ENCODE measurements around the gene AACS. TPM values are rescaled to one million over a fixed set of nuclear protein-coding genes. Genes with fewer than 3 reads are reported as not detected.
"Not testable (repeated sequence)": the region's sequence is repeated elsewhere in the genome, so short reads cannot be mapped to it uniquely, and the experiment has no call there.

AACS gene
- total RNA-seq, 2 donors from 2014 or later, result 17.5 to 23.6 TPM

DNA sequence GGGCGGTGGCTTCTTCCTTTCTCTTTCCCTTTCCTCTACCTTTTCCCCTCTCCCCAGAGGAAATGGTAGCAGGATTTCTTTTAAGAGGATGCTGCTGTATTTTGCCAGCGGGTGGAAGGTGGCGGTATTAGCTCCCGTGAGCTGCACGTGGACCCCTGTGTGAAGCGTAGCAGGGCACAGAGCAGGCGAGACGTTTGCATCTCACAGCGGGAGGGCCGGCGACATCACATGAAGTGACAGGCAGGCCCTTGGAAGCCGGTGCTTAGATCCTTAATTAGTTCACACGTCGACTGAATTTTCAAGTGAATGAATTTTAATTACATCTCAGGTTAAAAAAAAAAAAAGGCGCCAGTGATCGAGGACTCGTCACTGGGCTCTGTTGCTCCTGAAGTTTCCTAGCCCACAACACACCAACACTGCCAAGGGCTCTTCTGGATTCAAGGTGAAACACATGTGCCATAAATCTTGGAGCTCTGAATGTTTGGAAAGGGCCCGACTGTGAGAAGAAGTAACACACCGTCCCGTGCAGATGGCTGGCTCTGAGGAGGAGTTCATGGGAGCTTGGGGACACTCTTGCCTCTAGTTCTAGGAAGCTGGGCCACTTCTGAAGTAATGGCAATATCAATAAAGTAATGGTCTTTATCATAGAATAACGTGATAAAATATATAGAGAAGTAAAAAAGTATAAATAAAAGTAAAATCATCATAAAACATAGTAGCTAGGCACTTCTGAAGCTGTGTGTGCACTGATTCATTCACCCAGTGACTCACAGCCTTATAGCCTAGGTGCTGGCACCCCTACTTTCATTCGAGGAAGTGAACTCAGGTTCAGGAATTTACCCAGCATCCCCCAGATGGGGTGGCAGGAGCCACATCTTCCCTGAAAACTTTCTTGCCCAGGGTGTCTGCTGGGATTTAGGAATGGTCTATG, 75.3 kb downstream of the AACS start:
- DNase-seq (no peak), ATAC-seq (peak in 1 of 2 donors; percentile 25)
- intact Hi-C loops (cut with DNase I), result no loop called here

DNA sequence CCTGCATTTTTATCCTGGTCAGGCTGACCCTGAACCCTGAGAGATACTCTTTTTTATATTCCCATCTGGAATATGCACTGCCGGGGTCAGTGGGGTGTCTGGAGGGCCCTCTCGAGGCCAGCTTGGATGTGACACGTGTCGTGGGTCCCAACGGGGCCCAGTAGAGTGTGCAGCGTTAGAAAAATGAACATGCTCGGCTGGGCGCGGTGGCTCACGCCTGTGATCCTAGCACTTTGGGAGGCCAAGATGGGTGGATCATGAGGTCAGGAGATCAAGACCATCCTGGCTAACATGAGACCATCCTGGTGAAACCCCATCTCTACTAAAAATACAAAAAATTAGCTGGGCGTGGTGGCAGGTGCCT, 76.0 kb downstream of the AACS start:
- DNase-seq; ATAC-seq; intact Hi-C loops (cut with DNase I): not testable (repeated sequence)

DNA sequence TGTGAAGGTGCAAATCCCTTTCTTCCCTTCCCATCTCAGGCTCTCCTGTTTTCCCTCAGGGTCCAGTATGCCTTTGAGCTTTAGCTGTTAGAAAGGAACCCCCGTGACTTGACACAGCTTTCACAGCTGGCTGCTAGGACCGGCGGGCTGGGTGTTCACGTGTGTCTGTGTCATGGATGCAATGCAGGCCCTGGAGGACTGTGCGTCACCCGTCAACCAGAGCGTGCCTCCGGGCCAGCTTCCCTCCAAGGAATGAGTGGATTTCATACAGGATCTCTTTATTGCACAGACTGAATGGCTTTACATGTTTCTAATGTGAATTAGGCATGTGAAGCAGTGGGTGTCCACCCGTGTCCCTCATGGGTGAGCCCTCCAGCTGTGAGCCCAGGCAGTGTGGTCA, 77.4 kb downstream of the AACS start:
- peak in 1 of 2 donors; percentile 7 for ATAC-seq

DNA sequence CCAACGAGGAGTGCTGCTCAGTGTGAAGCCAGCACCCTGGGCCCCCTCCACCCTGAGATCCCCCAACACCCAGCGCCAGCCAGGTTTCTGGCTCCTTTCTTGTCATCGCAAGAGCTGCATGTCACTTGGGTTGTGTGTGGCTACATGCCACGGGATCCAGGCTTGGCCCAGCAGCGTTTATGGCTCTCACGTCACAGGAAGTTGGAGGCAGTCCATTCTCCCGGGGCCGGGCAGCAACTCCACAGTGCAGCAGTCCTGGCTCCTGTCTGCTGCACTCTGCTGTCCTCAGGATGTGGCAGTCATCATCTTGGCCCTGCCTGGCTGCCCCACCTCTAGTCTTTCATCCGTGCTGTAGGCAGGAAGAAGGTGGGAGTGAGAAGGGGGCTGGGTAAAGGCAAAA, 78.3 kb downstream of the AACS start:
- DNase-seq (peak; percentile 67), ATAC-seq (peak; percentile 74 to 77)
- intact Hi-C loops (cut with DNase I), result no loop called here

More for the DNA sequence above, 77.4 kb downstream of the AACS start:
- intact Hi-C loops (cut with DNase I), result no loop called here
- no peak for DNase-seq

DNA sequence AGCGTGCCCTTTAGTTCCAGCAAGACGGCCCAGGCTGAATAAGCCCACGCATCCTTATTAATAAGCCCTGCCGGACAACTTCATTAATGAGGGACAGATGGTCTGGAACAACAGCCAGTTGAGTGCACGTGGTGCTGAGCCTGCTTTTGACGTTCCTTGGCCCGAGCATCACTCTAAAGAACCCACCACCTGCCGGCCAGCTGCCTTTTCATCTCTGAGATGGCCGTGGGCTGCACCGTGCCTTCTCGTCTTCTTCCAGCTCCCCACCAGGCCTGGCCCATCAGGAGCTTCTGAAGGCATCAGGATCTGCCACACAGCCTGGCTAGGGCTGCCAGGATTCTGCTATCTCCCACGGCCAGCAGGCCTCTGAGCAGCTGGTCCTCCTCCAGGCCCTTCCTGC, 80.0 kb downstream of the AACS start:
- intact Hi-C loops (cut with DNase I), result no loop called here
- no peak for ATAC-seq
- no peak for DNase-seq

DNA sequence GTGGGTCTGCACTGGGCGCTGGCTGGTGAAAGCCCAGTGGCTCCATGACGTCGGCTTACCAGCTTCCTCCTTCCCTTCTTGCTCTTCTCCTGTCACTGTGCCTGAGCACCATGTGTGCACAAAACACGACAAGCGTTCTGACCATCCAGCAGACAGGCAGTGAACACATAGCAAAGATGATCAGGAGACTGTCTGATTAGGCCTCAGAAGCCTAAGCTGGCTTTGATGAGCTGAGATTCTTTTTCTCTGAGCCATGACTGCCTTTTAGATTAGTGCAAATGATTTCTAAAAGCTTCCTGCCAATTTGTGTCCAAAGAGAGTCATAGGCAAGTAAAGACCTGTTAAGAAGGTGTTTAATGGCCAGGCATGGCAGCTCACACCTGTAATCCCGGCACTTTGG, 83.1 kb downstream of the AACS start:
- ATAC-seq (no peak), DNase-seq (no peak)
- intact Hi-C loops (cut with DNase I), result no loop called here

DNA sequence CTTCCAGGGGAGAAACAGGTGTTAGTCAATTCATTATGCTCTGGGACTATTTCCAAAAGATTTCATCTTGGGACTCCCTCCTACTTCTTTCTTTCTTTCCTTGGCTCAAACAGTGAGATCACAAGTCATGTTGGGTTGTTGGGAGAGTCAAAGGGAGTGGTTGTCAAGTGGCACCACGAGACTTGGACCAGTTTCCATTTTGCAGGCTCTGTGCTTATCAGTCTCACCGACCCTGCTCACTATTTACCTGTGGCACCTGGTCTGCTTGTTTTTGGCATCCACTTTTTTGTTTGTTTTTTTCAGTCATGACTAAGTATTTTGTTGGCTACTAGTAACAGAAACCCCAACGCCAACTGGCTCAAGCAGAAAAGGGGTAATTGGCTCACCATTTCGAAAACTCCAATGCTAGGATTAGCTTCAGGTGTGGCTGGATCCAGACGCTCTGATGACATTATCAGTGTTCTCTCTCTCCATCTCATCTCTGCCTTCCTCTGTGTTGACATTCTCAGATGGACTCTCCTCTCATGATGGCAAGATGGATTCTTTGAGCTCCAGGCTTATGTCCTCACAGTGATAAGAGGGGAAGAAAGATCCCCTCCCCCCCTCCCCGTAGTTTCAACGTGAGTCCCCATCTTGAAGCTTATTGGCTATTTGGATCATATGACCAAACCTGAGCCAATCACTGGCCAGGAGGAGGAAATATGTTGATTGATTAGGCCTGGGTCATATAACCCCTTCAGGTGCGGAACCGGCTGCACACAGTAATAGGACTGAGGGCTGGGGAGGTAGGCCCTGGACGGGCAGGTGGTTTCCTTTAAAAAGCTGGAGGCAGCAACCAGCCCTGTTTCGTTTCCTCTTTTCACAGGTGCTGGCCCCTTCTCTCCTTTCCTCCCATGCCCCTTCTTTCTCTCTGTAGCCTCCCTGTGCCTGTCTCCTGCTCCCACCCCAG, 84.2 kb downstream of the AACS start:
- DNase-seq (no peak), ATAC-seq (no peak)
- intact Hi-C loops (cut with DNase I), result no loop called here

DNA sequence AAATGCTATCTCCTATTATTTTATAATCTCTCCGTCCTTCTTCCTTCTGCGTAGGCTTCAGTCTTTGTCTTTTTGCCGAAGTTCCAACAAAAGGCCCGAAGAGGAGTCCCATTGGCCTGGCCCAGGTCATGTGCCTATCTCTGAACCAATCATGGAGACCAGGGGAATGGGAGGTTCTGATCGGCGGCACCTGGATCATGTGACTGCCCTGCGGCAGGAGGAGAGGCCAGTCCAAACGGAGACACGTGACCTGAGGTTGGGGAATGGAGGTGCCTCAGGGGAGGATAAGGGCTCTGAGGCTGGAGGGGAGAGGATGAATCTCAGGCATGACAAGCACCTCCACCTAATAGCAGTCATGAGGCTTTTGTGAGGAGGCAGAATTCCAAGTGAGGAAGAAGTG, 86.0 kb downstream of the AACS start:
- intact Hi-C loops (cut with DNase I), result no loop called here
- ATAC-seq (no peak), DNase-seq (no peak)

DNA sequence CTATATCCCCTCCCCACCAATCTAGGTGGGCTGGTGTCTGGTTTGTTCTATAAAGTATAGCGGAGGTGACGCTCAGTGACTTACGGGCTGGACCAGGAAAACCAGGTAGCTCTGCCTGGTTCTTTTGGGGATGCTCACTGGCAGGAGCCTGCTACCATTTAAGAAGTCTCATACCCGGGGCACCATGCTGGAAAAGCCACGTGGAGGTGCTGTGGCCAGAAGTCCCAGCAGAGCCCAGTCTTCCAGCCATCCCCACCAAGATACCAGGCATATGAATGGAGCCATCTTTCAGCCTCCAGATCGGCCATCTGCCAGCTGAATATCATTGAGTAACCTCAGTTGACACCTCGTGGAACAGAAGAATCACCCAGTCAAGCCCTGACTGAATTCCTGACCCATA, 87.2 kb downstream of the AACS start:
- intact Hi-C loops (cut with DNase I), result no loop called here
- ATAC-seq (no peak), DNase-seq (no peak)

DNA sequence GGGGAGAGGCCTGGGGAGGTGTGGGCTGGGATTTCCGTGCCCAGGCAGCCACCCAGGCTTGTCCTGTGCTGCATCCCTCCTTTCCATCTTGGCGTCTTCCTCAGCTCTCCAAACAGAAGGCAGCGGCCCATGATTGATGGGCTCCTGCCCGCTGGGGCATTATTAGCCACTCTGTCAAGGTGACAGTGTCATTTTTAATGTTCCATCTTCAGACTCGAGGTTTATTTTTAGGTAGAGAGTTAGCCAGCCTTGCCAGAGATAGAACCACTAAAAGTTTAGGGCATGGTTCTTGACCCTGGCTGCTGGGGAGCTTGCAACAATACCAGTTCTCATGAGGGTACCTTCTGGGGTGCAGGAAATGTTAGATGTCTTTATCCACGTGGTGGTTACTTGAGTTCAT, 90.1 kb downstream of the AACS start:
- intact Hi-C loops (cut with DNase I), result no loop called here
- ATAC-seq (no peak), DNase-seq (no peak)

DNA sequence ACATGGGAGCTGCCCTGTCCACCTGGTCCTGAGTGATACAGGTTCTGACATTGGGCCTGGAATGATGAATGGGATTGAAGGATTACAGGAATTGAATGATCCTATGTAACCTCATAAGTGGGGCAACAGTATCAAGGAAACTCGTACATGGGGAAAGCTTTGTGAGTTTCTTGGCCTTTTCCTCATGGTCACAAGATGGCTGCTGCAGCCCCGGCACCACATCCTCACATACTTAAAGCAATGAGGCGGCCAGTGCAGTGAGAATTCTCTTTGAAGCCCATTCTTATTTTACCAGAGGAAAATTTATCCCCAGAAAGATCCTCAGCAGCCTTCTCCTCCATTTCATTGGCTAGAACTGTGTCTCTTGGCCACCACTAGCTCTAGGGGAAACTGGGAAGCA, 91.9 kb downstream of the AACS start:
- intact Hi-C loops (cut with DNase I), result no loop called here
- ATAC-seq, result no peak
- DNase-seq, result no peak

DNA sequence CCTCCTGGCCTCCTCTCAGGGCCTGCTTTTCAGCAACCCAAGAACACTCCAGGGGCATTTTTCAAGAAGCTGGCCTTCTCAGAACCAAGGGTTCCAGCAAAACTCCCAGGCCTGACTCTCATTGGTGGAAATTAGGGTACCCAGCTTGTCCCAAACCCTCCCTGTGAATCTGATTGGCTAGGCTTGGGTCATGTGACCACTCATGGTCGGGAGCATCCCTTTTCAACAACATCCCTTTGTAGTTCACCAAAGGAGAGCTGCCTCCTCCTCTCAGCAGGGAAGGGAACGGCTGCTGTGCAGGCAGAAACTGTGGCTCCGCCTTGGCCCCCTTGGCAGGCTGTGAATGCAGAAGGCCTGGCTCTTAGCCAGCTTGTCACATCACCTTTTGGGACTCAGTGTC, 94.5 kb downstream of the AACS start:
- DNase-seq (no peak), ATAC-seq (no peak)
- intact Hi-C loops (cut with DNase I), result no loop called here

DNA sequence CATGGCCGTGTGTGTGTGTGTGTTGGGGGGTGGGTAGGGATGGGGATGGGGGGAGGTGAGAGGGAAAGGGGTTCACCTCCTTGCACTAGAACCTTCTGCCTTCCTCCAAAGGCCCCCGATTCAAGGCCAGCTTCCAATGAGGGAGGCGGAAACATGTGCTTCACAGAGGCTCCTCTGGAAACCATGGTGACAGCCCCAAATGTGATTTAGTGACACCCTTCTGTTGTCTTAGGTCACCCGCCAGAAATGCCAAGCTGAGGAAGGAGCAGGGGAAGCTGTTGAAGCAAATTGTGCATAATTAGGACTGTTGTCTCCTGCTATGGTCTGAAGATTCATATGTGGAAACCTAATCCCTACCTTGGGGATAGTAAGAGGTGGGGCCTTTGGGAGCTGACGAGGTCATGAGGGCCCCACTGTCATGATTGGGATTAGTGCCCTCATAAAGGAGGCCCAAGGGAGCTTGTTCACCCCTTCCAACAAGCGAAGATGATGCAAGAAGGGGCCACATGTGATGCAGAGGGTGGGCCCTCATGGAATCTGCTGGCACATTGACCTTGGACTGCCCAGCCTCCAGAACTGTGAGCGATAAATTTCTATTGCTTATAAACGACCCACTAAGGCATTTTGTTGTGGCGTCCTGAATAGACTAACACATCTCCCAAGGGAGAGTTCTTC, 95.2 kb downstream of the AACS start:
- intact Hi-C loops (cut with DNase I), result no loop called here
- no peak for DNase-seq
- ATAC-seq, result no peak

DNA sequence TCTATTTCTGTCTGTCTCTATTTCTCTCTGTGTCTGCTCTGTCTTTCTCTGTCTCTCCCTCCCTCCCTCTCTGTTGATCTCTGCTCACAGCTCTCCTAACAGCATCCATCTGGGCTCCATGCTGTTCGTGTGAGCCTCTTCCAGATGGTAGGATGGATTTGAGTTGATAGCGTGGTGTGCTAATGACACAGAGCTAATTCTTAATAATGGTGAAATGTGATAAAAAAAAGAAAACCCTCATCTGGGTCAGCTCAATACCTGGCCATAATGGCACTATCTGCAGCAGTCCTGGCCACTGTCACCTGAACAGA, 96.4 kb downstream of the AACS start:
- no peak for ATAC-seq
- no peak for DNase-seq
- intact Hi-C loops (cut with DNase I), result no loop called here

DNA sequence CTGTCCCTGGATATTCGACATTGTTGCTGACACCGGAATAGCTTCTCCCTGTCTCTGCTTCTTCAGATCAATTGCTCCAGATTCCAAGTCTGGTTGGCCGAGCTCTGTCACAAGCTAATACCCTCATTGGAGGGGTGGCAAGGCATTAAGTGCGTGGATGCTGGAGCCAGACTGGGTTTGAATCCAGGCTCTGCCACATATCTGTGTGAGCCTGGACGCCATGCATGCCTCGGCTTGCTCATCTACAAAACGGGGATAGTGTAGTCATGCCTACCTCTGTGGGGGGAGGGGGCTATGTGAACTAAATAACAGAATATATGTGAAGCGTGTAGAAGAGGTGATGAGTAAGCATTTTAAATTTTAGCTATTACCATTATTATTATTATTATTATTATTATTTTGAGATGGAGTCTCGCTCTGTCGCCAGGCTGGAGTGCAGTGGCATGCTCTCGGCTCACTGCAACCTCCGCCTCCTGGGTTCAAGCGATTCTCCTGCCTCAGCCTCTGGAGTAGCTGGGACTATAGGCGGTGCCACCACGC, 97.3 kb downstream of the AACS start:
- DNase-seq (no peak), ATAC-seq (no peak)
- intact Hi-C loops (cut with DNase I), result no loop called here

DNA sequence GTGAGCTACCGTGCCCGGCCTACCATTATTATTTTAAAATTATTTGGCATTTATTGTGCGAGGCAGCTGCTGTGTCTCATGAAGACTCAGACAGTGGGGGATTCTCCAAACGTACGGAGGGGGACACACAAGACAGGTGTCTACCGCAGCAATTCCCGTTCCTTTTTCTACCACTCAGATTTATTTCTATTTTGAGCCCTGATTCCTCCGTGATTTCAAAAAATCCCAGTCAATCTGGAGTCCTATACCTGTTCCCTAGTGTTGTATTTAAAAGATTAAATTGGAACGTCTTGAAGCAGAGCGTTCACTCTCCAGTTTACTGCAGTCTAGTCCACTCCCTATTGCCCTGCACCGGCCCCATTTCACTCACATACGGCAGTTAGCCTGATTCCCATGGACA, 97.9 kb downstream of the AACS start:
- no peak for ATAC-seq
- intact Hi-C loops (cut with DNase I), result no loop called here
- DNase-seq, result no peak

DNA sequence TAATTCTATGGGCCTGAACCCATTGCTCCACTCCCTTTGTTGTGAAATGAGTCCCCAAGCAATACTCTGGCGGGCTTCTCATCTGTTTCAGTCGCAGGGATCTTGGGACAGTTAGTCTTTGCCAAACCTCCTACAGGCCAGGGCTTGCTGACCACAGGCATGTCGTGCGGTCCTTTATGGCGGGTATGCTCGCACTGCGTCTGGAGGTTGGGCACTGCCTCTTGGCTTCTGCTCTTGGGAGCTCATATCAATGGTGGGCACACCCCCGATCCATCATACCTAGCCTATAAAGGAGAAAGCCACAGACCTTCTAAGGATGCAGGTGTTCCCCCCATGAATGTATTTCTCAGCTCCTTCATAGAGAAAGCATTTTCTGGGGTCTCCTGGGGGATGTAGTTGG, 99.3 kb downstream of the AACS start:
- intact Hi-C loops (cut with DNase I), result no loop called here
- no peak for DNase-seq
- ATAC-seq, result no peak

DNA sequence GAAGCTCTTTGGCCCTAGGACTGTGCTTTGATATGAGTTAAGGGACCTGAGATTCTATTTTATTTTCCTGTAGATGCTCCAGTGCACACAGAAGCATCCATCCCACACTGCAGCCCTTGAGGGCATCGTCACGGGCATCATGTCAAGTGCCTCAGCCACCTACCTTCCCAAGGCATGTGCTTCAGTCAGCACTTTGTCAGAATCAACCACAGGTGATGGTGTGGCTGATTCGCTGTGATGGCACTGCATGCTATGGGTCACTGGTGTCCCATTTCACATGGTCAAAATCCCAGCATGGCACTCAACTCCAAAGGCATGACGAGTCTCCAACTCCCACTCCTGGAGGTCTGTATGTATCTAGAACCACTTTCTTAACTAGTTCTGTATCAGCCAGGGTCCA, 100.8 kb downstream of the AACS start:
- intact Hi-C loops (cut with DNase I), result no loop called here
- ATAC-seq, result no peak
- DNase-seq, result no peak

DNA sequence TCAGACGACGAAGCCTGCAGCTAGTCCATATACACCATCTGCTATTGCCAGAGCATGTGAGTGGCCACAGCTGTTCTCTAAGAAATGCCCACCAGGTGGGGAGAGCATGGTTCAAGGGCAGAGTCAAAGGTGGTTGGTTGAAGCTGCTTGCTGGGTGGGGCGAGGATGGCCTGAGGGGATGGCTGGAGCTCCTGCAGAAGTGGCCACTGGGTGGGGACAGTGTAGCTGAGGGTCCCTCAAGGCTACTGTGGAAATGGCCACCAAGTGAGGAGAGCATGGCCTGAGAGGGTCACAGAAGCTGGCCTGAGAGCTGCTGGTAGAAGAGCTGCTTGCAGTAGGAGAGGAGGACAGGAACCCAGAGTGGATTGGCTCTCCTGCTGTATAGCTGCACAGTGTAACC, 102.4 kb downstream of the AACS start:
- intact Hi-C loops (cut with DNase I), result no loop called here
- no peak for ATAC-seq
- DNase-seq, result no peak

DNA sequence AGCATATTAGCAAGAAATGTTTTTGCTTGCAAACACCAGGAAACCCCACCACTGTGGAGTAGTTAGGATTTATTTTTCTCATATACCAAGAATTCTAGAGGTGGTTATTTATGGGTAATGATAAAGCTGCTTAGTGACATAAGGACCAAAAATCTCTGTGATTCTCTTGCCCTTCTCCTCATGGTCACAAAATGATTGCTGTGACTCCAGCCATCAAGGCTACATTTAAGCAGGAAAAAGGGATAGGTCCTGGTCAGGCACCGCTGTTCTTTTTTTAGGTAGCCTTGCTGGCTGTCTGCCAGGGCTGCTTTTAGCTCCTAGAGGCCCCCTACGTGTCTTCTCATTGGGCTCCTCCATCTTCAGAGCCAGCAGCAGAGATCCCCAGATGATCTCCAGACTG, 104.2 kb downstream of the AACS start:
- DNase-seq (no peak), ATAC-seq (no peak)
- intact Hi-C loops (cut with DNase I), result no loop called here
